ENCODE results near the gene P2RY6. TPM values are rescaled to one million over a fixed set of nuclear protein-coding genes. Genes with fewer than 3 reads are reported as not detected.

P2RY6 gene
- total RNA-seq, 1 experiment from 2014 or later, result 0.15 TPM

GRCh38 chr11:73290536-73290935, 18.4 kb downstream of the P2RY6 start:
- ChIA-PET POLR2A (interaction anchor here (1.8 kb wide), 1 partner anchor 105 kb away, joined by 6 read pairs; no protein-coding TSS in a partner anchor), RAD21 (ENCODE audit: low non-redundant PET in 1 of 2, low total read pairs in 2 of 2, uncharacterized antibody in 2 of 2, unreplicated experiment in 2 of 2) (no interaction called here), CTCF (interaction anchor here (1.6 to 3.1 kb wide), 3 partner anchors 16 to 459 kb away, joined by 4 to 23 read pairs (median 9); partner anchors contain the start of gene ARHGEF17)
- intact Hi-C loops (cut with micrococcal nuclease), result no loop called here
- H2AFZ ChIP-seq (ENCODE audit: low read depth, low read length, poor library complexity, severe bottlenecking), result no peak overlapping the region
- no peaks in the 10 kb centered on the region for H3K36me3 ChIP-seq (ENCODE audit: control insufficient read depth in 1 of 2, insufficient read depth in 2 of 2, low read length in 2 of 2)
- no peaks in the 10 kb centered on the region for H3K9me3 ChIP-seq (ENCODE audit: control insufficient read depth in 1 of 2, insufficient read depth in 1 of 2, low read depth in 1 of 2, low read length in 2 of 2)
- ATAC-seq (no peak), DNase-seq (ENCODE audit: low read depth, low spot score) (no peak)
- H3K4me1 ChIP-seq (ENCODE audit: control insufficient read depth in 1 of 2, insufficient read depth in 2 of 2, low read length in 2 of 2), result peaks cover 4 to 17% of the 10 kb centered on the region in 2 experiments; a peak in 2 of 4 replicates
- TF ChIP-seq SRF (IDR thresholded peaks at IDR 0.05; ENCODE audit: low read depth) (no peak), YY1 (IDR thresholded peaks at IDR 0.05; ENCODE audit: extremely low read depth, insufficient replicate concordance, low read depth, low read length) (no peak), JUND (IDR thresholded peaks at IDR 0.05) (no peak), EZH2 (IDR thresholded peaks at IDR 0.05) (no peak), POLR2AphosphoS5 (IDR thresholded peaks at IDR 0.05; ENCODE audit: low read depth, low read length) (no peak), ZFX (IDR thresholded peaks at IDR 0.05) (no peak), SIN3A (IDR thresholded peaks at IDR 0.05; ENCODE audit: low read depth) (no peak), FOSL1 (IDR thresholded peaks at IDR 0.05; ENCODE audit: low read depth) (no peak), EZH2phosphoT487 (IDR thresholded peaks at IDR 0.05; ENCODE audit: borderline replicate concordance) (no peak), RAD21 (IDR thresholded peaks at IDR 0.05; ENCODE audit: low read depth) (no peak), REST (IDR thresholded peaks at IDR 0.05; ENCODE audit: low read depth) (no peak), ZNF274 (IDR thresholded peaks at IDR 0.05; ENCODE audit: low read depth, low read length) (no peak), SP1 (IDR thresholded peaks at IDR 0.05; ENCODE audit: low read depth) (no peak), CEBPB (IDR thresholded peaks at IDR 0.05; ENCODE audit: low read depth) (no peak), EGR1 (IDR thresholded peaks at IDR 0.05; ENCODE audit: low read depth) (no peak)
- H4K20me1 ChIP-seq (ENCODE audit: insufficient read depth), result no peaks in the 10 kb centered on the region
- no peak overlapping the region for H3K4me3 ChIP-seq (replicated peaks in 1 of 2; ENCODE audit: low read depth in 1 of 2, low read length in 2 of 2)
- no peaks in the 10 kb centered on the region for H3K79me2 ChIP-seq (ENCODE audit: insufficient read depth, low read length)
- no TSS peak for BruUV-seq (replicated peaks)
- no peaks in the 10 kb centered on the region for H3K9me2 ChIP-seq (ENCODE audit: insufficient read depth)
- H3K27ac ChIP-seq (ENCODE audit: low read depth, low read length), result no peak overlapping the region
- H3K4me2 ChIP-seq (ENCODE audit: low read length), result no peak overlapping the region
- H3K27me3 ChIP-seq (ENCODE audit: insufficient read depth, low read length), result no peaks in the 10 kb centered on the region; the same call in 1 of the 2 replicates
- no peak overlapping the region for H3K9ac ChIP-seq (ENCODE audit: low read length)

All from HCT116 (cell line).